HG03460 (cell line): Measurements from ENCODE around the gene LSM7.

Experiments used
- ATAC-seq: cut with Tn5 transposase; IDR thresholded peaks from one replicate; pipeline ENCODE4 v1.9.1; 2021; ENCODE audit not compliant: unreplicated experiment

LSM7 gene

DNA sequence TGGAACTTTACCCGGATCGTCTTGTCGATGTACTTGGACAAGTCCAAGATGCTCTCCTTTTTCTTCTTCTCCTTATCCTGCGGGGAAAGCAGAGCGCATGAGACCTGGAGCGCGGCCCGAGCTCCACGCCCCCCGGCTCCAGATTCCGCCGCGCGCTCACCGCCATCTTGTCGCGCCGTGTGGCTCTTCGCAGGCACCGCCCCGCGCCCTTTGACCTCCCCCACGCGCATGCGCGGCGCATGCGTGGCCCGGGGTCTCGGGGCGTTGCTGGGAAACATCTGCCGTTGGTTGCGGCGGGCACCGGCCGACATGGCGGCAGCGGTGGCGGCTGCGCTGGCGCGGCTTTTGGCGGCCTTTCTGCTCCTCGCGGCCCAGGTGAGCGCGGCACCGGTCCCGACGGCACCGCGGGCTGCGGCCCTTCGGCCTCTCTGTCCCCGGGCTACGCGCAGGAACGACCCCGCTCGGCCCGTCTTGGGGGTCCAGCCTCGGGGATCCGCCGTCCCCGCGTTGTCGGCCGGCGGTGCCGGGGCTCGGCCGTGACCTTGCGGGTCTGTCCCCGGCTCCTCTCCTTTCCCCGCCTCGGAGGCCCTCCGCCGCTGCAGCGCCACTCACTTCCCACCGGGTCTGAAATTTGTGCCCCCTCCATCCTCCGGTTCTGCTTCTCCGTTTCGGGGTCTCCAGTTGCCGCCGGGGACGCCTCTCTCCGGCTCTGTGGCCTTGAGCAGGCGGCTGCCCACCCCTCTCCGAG is at the start of gene LSM7, which contains the start of gene SPPL2B:
TSS of gene LSM7 (minus strand) at position 186 of the 748 bp plus-strand sequence. CDS start at position 166, 20 bp downstream.
TSS of gene SPPL2B (plus strand) at position 284 of the 748 bp plus-strand sequence. CDS start at position 310, 26 bp downstream.
- ATAC-seq: peak; percentile 44

DNA sequence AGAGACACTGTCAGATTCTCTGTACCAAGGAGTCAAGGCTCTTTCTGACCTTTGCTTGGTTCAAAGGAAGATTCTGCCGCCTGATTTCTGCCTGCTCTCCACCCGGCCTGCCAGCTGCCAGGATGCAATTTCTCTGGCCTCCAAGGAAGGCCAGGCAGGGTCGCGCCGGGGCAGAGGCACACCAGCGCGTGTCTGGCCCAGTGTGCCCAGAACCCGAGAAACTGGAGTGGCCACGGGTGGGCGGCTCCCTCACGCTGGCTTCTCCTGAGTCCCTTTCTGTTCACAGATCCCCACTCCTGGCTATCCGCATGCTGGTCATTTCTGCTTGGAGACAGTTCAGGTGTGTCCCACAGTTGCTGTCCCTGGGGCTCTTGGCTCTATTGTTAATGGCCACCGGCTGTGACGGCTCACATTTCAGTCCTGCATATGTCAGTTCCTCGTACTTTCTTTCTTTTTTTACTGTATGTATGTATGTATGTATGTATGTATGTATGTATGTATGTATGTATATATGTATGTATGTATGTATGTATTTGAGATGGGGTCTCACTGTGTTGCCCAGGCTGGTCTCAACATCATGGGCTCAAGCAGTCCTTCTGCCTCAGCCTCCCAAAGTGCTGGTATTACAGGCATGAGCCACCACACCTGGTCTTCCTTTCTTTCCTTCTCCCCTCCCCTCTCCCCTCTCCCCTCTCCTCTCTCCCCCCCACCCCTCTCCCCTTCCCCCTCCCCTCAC is 48.6 kb upstream of the LSM7 start:
- ATAC-seq: no peak

DNA sequence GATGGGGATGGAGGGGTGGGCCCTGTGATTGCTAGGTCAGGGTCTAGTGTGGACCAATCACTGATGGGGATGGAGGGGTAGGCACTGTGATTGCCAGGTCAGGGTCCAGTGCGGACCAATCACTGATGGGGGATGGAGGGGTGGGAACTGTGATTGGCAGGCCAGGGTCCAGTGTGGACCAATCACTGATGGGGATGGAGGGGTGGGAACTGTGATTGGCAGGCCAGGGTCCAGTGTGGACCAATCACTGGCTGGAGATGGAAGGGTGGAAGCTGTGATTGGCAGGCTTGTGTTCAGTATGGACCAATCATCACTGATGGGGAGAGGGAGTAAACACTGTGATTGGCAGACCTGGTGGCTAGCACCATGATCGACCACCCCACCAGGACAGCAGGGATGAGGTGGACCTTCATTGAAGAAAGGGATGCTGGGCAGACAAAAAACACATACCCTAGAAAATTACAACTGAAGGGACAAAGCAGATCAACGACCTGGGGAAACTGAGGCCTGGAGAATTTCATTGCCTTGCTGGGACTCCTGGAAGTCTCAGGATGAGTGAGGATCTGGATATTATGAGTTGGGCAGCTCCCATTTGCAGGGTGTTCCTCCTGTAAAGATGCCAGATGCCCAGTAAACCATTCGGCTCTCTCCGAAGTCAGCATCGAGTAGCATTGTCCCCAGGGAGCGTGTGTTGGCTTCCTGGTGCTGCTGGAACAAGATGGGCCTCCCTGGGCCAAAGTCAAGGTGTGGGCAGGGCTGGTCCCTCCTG is 47.2 kb upstream of the LSM7 start:
- no peak for ATAC-seq

DNA sequence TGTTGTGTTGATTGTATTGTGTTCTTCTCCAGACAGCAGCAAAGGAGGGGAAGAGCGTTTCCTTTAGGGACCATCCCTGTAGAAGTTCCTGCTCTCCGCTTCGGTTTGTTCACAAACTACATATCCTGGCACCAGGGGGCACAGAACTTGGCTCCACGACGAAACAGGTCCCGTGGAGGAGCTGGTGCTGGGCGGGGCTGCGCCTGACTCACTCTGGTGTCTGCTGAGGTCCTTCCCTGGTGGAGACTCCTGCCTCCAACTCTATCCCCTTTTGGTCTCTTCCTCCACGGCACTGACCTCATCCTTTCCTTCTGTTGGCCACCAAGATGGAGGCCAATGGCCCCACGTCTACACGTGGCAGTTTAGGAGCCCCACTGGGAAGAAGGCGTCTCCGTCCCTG is 46.4 kb upstream of the LSM7 start:
- ATAC-seq: no peak

DNA sequence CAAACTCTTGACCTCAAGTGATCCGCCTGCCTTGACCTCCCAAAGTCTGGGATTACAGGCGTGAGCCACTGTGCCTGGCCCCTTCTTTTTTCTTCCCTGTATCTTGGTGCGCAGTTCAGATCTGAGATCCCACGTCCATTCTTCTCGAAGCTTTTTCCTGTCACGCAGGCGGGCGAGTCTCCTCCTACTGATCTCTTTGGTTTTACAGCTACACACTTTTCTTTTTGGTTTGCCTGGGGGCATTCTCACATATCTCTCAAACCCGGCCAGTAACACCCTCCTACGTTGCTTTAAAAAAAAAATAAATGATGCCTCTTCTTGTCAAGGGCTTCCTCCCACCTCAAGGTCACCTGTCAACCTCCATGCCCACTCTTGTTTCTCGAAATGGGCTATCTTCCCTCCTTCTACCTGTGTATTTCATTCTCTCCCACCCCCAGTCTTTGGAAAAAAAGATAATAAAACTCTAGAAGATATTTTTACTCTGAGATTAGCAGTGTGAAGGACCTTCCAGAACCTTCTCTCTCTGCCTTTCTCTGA is 43.8 kb upstream of the LSM7 start:
- no peak for ATAC-seq

DNA sequence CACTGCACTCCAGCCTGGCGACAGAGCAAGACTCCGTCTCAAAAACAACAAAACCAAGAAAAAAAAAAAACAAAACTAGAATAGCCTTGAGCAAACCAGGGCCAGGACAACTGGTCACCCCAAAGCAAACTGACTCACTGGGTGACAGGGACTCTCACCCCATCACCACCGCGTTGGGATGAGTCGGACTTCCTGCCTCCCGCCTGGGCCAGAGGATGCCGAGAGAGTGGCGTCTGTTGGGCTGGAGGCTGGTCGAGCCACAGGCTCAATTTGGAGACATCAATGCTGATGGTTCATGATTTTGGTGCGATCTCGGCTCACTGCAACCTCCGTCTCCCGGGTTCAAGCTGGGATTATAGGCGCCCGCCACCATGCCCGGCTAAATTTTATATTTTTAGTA is 43.3 kb upstream of the LSM7 start:
- no peak for ATAC-seq

DNA sequence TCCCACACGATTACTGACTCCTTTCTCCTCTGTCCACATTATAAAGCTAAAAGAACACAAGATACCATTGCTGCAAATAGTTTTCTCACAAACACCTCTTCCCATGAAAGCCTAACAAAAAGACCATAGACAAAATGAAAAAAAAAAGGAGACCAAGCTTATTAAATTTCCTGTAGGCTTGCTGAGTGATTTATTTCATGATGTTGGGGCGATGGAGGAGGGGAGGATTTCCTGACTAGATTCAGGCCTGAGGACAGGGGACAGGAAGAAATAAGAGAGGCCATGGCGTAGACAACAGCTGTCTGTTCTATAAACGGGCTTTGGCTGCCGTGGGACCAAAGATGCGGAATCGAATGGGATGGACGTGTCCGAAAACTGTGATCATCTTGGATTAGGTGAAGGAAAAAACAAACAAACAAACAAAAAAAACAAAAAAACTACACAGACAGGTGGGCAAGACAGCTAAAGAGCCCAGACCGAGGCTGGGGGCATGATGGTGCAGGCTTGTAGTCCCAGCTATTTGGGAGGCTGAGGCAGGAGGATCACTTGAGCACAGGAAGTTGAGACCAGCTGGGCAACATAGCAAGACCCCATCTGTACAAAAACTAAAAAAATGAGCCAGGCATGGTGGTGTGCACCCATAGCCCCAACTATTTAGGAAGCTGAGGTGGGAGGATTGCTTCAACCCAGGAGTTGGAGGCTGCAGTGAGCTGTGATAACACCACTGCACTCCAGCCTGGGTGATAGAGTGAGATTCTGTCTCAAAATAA is 37.0 kb upstream of the LSM7 start:
- no peak for ATAC-seq

DNA sequence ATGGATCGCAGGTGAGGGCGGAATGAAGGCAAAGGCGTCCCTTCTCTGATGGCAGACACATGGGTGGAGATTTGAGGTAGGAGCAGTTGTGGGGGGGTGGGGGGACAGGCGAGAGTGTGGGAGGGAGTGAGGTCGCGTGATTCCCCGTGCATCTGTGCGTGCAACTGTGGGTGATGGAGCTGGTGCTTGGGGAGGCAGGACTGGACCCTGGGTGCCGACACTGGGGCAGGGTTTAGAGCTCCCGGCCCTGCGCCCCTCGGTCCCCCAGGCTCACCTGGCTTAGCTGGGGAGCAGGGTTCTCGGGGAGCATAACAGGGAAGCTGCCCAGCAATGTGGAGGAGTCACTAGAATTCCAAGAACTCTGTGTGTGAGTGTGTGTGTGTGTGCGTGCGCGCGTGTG is 35.0 kb upstream of the LSM7 start:
- no peak for ATAC-seq

DNA sequence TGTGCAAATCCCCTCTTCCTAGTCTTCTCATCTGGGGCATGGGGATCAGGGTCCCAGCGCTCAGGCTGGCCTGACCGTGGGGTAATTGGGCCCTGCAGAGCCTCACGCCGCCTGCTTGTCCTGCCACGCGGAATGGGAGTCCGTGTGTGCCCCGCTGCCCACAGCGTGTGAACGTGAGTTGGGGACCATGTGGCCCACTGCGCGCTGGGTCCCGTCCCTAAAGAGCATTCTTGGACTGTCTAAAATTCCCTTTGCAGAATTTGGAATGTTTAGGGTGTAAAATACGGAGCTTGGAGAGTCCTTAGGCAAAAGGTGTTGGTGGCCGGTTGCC is 34.5 kb upstream of the LSM7 start:
- no peak for ATAC-seq

DNA sequence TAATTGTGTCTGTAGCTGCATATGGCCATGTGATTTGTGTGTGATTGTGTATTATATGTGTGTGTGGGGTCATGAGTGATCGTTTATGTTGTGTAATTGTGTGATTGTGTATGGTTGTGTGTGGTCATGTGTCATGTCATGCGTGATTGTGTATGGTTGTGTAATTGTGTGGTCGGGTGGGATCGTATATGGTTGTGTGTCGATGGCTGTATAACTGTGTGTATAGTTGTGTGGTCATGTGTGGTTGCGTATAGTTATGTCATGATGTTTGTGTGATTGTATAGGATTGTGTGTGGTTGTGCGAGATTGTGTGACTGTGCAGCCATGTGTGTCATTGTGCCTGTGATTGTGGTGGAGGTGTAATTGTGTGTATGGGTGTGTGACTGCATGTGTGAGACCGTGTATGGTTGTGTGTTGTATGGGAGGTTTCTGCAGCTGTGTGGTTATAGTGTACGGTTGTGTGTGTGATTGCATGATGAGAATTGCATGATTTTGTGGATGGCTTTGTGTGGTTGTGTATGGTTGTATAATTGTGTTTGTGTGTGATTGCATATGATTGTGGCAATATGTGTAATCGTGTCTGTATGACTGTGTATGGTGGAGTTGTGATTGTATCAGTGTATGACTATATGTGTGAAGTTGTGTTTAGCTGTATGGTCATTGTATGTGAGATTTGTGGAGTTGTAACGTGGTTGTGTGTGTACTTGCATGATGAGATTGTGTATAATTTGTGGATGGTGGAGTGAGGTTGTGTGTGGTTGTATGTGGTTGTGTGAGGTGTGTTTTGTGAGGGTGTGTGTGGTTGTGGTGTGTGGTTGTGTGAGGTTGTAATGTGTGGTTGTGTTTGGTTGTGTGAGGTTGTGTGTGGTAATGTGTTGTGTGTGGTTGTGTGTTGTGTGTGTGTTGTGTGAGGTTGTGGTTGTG is 33.9 kb upstream of the LSM7 start:
- ATAC-seq: no peak

DNA sequence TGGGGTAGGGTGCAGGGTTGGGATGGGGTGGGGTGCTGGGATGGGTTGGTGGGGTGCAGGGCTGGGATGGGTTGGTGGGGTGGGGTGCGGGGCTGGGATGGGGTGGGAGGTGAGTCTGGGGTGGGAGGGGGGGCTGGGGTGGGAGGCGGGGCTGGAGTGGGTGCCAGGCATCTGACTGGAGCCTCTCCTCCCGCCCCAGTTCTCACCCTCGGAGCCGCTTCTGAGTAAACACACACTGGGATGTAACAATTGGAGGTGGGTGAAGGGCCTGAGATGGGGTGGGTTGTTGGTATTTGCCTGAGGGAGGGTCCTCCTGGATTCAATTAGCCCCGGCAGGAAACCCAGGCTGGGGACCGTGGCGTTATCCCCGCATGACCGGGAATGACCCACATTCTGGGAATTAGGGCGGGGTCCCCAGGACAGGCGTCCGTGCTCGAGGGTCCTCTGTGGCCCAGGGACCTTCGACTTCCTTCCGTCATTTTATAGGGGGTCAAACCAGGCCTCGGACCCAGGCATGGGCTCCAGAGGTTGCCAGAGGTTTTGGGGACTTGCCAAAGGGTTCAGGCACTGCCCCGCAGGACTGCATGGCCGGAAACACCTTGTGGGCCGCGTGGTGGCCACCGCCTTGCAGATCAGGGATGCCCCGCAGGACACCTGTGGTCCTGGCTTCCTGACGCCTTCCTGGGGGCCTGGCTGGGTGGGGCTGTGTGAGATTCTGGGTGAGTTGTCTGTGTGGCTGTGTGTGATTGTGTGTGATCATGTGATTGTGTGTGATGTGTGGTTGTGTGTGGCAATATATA is 33.1 kb upstream of the LSM7 start:
- no peak for ATAC-seq

DNA sequence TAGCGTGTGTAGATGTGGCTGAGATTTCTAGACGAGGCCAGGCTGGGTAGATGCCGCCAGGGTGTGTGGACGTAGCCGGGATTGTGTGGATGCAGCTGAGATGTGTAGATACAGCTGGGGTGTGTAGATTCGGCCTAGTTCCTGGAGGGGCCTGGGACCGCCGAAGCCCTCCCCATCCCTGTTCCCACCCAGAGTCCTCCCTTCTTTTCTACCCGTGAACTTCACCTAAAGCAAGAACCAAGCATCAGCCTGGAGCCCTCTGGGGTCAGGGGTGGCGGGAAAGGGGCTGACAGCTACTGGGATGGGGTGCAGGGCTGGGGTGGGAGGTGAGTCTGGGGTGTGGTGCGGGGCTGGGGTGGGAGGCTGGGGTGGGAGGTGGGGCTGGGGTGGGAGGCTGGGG is 32.4 kb upstream of the LSM7 start:
- no peak for ATAC-seq

DNA sequence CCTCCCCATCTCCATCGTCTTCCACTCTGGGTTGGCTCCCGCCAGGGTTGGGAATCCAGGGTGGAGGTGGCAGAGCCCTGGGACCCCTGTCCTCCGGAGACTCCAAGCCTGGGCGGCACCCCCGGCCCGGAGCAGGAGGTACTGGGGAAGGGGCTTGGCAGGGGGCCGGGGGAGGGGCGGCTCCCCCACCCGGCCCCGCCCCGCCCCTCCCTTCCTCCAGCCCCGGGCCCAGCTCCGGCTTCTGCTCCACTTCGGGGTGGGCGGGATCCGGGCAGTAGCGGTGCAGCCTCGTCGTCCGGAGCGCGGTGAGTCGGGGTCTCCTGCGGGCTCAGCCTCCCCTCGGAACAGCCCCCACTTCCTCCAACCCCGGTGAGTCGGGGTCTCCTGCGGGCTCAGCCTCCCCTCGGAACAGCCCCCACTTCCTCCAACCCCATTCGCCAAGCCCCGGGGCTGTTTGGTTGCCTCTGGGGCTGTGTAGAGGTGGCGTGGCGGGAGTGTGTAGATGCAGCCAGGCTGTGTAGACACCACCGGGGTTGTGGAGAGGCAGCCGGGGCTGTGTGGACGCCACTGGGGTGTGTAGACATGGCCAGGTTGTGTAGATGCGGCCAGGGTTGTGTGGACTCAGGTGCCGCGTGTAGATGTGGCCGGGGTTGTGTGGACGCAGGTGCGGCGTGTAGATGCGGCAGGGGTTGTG is 31.8 kb upstream of the LSM7 start, which contains the start of gene TMPRSS9:
TSS of gene TMPRSS9 (plus strand) at position 274 of the 694 bp plus-strand sequence. CDS start 29,521 bp downstream, outside the sequence.
- no peak for ATAC-seq

DNA sequence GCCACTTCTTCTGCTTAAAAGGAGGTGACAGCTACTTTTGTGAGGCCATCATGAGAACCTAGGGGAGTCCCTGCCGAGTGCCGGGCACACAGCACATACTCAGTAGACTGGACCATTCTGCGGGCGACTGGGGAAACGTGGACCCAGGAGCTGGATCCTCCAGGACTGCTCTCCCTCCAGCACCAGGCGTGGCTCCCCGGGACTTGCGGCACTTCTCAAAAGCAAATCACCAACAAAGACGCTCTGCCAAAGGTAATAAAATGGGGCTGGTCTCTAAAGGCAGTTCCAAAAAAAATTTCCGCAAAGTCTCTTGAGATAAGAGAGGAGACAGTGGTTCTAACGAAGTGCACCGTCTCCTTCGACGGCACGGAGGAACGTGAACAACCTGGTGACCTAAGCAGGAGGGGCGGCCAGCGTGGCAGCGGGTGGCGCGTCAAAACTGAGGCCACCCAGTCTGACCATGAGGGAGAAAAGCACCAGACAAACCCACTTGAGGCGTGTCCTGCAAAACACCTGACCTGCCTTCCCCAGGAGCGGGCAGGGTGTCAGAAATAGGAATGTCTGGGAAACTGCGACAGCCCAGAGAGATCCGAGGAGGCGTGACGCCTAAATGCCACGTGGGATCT is 30.3 kb upstream of the LSM7 start:
- no peak for ATAC-seq

DNA sequence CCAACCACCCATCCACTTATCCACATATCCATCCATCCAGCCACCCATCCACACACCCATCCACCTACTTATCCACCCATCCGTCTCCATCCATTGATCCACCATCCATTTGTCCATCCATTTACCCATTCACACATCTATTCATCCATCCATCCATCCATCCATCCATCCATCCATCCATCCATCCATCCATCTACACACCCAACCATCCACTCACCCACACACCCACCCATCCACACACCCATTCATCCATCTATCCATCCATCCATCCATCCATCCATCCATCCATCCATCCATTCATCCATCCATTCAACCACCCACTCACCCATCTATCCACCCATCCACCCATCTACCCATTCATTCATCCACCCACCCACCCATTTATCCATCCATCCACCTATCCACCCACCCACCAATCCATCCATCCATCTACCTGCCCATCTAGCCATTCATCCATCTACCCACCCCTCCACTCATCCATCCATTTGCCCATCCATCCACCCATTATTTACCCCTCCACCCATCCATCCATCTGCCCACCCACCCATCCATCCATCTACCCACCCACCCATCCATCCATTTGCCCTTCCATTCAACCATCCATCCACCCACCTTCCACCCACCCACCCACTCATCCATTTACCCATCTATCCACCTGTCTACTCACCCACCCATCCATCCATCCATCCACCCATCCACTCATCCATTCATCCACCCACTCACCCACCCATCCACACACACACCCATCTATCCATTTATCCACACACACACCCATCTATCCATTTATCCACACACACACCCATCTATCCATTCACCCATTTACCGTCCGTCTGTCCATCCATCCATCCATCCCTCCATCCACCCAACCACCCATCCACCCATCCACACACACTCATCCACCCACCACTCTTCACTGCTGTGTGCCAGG is 29.2 kb upstream of the LSM7 start:
- ATAC-seq: no peak

DNA sequence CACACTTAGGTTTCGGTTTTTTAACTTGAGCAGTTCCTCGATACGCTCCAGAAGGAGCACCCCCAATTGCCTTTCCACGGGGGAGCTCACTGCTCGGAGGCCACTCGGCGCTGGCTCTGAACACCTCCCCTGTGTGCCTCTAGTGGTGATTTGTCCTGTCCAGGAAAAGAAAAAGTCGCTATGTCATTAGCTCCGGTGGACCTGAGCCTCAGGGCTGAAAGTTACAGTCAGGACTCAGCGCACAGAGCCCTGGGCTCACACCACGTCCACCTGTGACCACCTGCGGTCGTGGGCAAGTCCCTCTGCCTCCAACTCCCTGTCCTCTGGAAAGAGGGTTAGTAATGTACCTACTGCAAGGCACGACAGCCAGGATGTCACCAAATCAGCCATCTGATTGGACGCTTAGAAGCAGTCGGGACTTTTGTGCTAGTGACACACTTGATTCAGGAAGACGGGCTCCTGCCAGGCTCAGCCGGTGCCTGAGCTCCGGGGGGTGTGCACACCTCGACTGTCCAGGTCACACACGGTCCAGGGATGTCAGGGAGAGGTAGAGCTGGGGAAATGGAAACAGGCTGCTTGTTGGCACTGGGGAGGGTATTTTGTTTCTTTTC is 27.8 kb upstream of the LSM7 start:
- ATAC-seq: no peak
